Activated CD4-positive, alpha-beta memory T cell treated with anti-CD3 and anti-CD28 coated beads, Interleukin-2, amount 10 ng/mL, durations not matched to agents 7 days and 5 days (primary cell): ENCODE results near the gene LEFTY1. TPM values are rescaled to one million over a fixed set of nuclear protein-coding genes. Genes with fewer than 3 reads are reported as not detected.

Experiments
- CTCF ChIA-PET: fragments of 350-600 bp; sonication (Branson Sonifier 250); formaldehyde crosslinking; loops from one replicate; lab custom pipeline; 2021; ENCODE audit warnings: antibody characterized with exemption, inconsistent platforms; lab: Charles Lee
- POLR2A ChIA-PET: fragments of 350-600 bp; sonication (Branson Sonifier 250); formaldehyde crosslinking; loops from one replicate; lab custom pipeline; 2021; ENCODE audit warnings: antibody characterized with exemption; lab: Charles Lee
- DNase-seq: peaks from one replicate; pipeline ENCODE4 v3.0.0-alpha.2; 2020
- H3K27ac Mint-ChIP-seq: one replicate; pipeline ENCODE4 v1.8.0; 2021; ENCODE audit warnings: mild to moderate bottlenecking, mixed read lengths
- H3K27me3 Mint-ChIP-seq: one replicate; pipeline ENCODE4 v1.8.0; 2021; ENCODE audit warnings: mixed read lengths
- H3K36me3 Mint-ChIP-seq: one replicate; pipeline ENCODE4 v1.8.0; 2021; ENCODE audit warnings: low read depth, mixed read lengths
- H3K4me1 Mint-ChIP-seq: one replicate; pipeline ENCODE4 v1.8.0; 2021; ENCODE audit warnings: mixed read lengths
- H3K4me3 Mint-ChIP-seq: one replicate; pipeline ENCODE4 v1.8.0; 2021; ENCODE audit warnings: mild to moderate bottlenecking, mixed read lengths
- H3K9me3 Mint-ChIP-seq: one replicate; pipeline ENCODE4 v1.8.0; 2021; ENCODE audit warnings: mixed read lengths
- total RNA-seq, 2 experiments: library from RNA; stranded (reverse); gene quantifications; one replicate each; pipeline ENCODE4 v1.2.3, GENCODE V29; 2021

Gene LEFTY1
- total RNA-seq, 2 experiments from 2014 or later = not detected

- CTCF ChIA-PET = interaction anchor here (0.9 to 2.1 kb wide), 4 partner anchors 11 to 46 kb away, joined by 3 to 7 read pairs (median 5); partner anchors contain the start of gene TMEM63A
- peaks cover 71% of the 10 kb centered on the region for H3K36me3 Mint-ChIP-seq
- no peak overlapping the region for H3K4me3 Mint-ChIP-seq
Observed at GRCh38 chr1:225865514-225865913, 23.4 kb downstream of the LEFTY1 start.

GRCh38 chr1:225863167-225863566 lies 25.8 kb downstream of the LEFTY1 start:
- no peaks in the 10 kb centered on the region for H3K27me3 Mint-ChIP-seq
- no peak overlapping the region for H3K4me3 Mint-ChIP-seq
- peaks cover 34% of the 10 kb centered on the region for H3K4me1 Mint-ChIP-seq
- ChIA-PET CTCF (interaction anchor here (0.5 kb wide), 1 partner anchor 103 kb away, joined by 3 read pairs; no protein-coding TSS in a partner anchor), POLR2A (no interaction called here)
- H3K9me3 Mint-ChIP-seq = no peaks in the 10 kb centered on the region
- DNase-seq = no peak
- peaks cover 71% of the 10 kb centered on the region for H3K36me3 Mint-ChIP-seq
- H3K27ac Mint-ChIP-seq = no peak overlapping the region

More at GRCh38 chr1:225865514-225865913, 23.4 kb downstream of the LEFTY1 start:
- DNase-seq = no peak
- H3K27me3 Mint-ChIP-seq = no peaks in the 10 kb centered on the region
- POLR2A ChIA-PET = interaction anchor here (0.6 to 3.1 kb wide), 5 partner anchors 16 to 88 kb away, joined by 3 to 24 read pairs (median 8); partner anchors contain the start of genes SRP9 and TMEM63A
- peak overlapping the region; percentile 50 for H3K27ac Mint-ChIP-seq
- H3K4me1 Mint-ChIP-seq = peaks cover 36% of the 10 kb centered on the region
- no peaks in the 10 kb centered on the region for H3K9me3 Mint-ChIP-seq

- ChIA-PET POLR2A (no interaction called here), CTCF (no interaction called here)
- H3K27ac Mint-ChIP-seq = no peak overlapping the region
- no peaks in the 10 kb centered on the region for H3K27me3 Mint-ChIP-seq
- H3K9me3 Mint-ChIP-seq = no peaks in the 10 kb centered on the region
- DNase-seq = no peak
- H3K4me1 Mint-ChIP-seq = peaks cover 31% of the 10 kb centered on the region
- H3K36me3 Mint-ChIP-seq = peaks cover 70% of the 10 kb centered on the region
- H3K4me3 Mint-ChIP-seq = no peak overlapping the region
Observed at GRCh38 chr1:225862581-225862950, 26.4 kb downstream of the LEFTY1 start.

DNA sequence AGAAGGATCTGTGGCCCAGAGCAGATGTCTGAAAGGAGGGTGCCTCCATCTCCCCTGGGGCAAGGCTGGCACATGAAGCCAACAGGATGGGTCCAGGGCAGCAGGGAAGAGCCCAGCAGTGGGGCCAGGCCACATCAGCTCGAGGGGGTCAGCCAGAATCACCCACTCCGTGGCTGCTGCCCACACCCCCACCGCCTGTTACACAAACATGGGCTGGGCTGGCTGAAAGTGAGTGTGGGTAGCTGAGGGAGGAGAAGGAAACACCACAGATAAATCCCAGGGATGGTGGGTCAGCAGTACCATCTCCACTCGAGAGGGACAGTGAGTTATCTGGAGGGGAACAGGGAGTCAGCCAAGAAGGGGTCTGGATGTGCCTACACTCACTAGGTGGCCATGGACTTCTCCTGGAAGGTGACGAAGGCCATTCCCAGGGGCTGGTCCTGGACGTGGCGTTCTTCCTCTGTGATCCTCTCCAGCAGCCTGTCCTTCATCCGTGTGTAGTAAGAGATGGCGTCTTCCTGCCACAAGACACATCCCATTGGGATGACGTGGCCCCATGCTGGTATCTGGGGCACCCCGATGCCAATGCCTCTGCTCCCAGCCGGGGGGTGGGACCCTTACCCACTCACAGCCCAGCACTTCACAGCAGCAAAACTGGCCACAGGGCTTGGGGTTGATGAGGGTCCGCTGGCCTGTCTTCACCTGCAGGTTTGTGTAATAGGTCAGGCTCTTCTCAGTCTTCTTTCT lies 26.9 kb downstream of the LEFTY1 start:
- no peak overlapping the region for H3K27ac Mint-ChIP-seq
- no peaks in the 10 kb centered on the region for H3K27me3 Mint-ChIP-seq
- POLR2A ChIA-PET = interaction anchor here (0.5 kb wide), 1 partner anchor 49 kb away, joined by 3 read pairs; no protein-coding TSS in a partner anchor
- CTCF ChIA-PET = no interaction called here
- DNase-seq = no peak
- H3K9me3 Mint-ChIP-seq = no peaks in the 10 kb centered on the region
- H3K4me1 Mint-ChIP-seq = peaks cover 25% of the 10 kb centered on the region
- peaks cover 68% of the 10 kb centered on the region for H3K36me3 Mint-ChIP-seq
- no peak overlapping the region for H3K4me3 Mint-ChIP-seq

DNA sequence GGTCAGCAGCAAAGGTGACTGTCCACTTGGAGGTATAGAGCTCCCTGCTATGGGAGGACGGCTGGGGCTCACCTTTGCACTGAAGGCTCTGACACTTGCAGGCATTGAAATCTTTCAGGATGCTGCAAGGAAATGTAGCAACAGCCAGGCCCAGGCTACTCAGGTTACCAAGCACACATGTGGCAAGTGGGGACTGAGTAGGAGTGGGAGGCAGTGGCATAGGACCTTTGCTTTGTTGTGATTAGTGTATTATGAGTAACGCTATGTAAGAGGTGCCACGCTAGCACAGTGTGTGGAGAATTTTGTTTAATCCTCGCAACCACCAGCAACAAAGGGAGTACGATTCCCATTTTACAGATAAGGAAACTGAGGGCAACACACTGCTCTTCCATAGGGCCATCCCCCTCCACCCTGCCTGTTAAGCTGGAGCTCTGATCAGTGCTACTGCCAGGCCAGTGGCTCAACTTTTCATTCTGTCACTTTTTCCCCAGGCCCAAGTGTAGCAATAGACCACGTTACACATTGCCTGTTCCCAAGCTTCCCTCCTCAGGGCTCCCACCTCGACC lies 28.0 kb downstream of the LEFTY1 start:
- DNase-seq = no peak
- ChIA-PET POLR2A (interaction anchor here (0.7 kb wide), 1 partner anchor 50 kb away, joined by 3 read pairs; no protein-coding TSS in a partner anchor), CTCF (interaction anchor here (1.6 kb wide), 1 partner anchor 12 kb away, joined by 4 read pairs; no protein-coding TSS in a partner anchor)
- Mint-ChIP-seq H3K9me3 (no peaks in the 10 kb centered on the region), H3K27ac (no peak overlapping the region), H3K27me3 (no peaks in the 10 kb centered on the region), H3K4me1 (peaks cover 14% of the 10 kb centered on the region), H3K4me3 (no peak overlapping the region), H3K36me3 (peaks cover 65% of the 10 kb centered on the region)

DNA sequence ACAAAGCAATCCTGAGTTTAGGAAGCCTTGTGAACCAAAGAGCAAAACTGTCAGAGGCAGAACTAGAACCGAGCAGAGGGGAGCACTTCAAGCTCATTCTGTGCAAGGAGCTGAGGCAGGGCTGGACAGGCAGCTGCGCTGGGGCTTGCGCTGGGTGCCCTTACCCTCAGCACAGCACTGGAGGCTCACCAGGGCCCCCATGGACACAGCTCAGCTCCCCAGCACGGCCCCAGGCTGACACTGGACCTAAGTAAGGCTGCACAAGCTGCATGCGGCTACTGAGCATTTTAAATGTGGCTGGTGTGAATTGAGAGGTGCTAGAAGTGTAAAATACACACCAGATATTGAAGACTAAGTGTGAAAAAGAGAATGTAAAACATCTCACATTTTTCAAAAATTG lies 28.8 kb downstream of the LEFTY1 start:
- DNase-seq = no peak
- peaks cover 12% of the 10 kb centered on the region for H3K4me1 Mint-ChIP-seq

GRCh38 chr1:225859151-225859550 lies 29.8 kb downstream of the LEFTY1 start:
- peaks cover 69% of the 10 kb centered on the region for H3K36me3 Mint-ChIP-seq
- DNase-seq = no peak
- no peak overlapping the region for H3K27ac Mint-ChIP-seq
- no peaks in the 10 kb centered on the region for H3K9me3 Mint-ChIP-seq
- ChIA-PET POLR2A (interaction anchor here (1.4 kb wide), 1 partner anchor 24 kb away, joined by 3 read pairs; no protein-coding TSS in a partner anchor), CTCF (no interaction called here)
- peaks cover 7% of the 10 kb centered on the region for H3K4me1 Mint-ChIP-seq
- no peaks in the 10 kb centered on the region for H3K27me3 Mint-ChIP-seq
- H3K4me3 Mint-ChIP-seq = no peak overlapping the region

More for the DNA sequence above, 28.8 kb downstream of the LEFTY1 start:
- no peaks in the 10 kb centered on the region for H3K27me3 Mint-ChIP-seq
- H3K27ac Mint-ChIP-seq = no peak overlapping the region
- ChIA-PET POLR2A (interaction anchor here (1.0 to 1.4 kb wide), 2 partner anchors 23 to 64 kb away, joined by 3 to 6 read pairs; partner anchors contain the start of gene PYCR2), CTCF (interaction anchor here (0.9 to 1.6 kb wide), 2 partner anchors 11 to 23 kb away, joined by 3 to 4 read pairs; no protein-coding TSS in a partner anchor)
- H3K36me3 Mint-ChIP-seq = peaks cover 64% of the 10 kb centered on the region
- no peaks in the 10 kb centered on the region for H3K9me3 Mint-ChIP-seq
- no peak overlapping the region for H3K4me3 Mint-ChIP-seq

GRCh38 chr1:225857256-225857655 lies 31.7 kb downstream of the LEFTY1 start:
- CTCF ChIA-PET = interaction anchor here (1.3 to 1.7 kb wide), 2 partner anchors 17 to 54 kb away, joined by 3 to 6 read pairs; no protein-coding TSS in a partner anchor
- H3K4me1 Mint-ChIP-seq = peaks cover 10% of the 10 kb centered on the region

DNA sequence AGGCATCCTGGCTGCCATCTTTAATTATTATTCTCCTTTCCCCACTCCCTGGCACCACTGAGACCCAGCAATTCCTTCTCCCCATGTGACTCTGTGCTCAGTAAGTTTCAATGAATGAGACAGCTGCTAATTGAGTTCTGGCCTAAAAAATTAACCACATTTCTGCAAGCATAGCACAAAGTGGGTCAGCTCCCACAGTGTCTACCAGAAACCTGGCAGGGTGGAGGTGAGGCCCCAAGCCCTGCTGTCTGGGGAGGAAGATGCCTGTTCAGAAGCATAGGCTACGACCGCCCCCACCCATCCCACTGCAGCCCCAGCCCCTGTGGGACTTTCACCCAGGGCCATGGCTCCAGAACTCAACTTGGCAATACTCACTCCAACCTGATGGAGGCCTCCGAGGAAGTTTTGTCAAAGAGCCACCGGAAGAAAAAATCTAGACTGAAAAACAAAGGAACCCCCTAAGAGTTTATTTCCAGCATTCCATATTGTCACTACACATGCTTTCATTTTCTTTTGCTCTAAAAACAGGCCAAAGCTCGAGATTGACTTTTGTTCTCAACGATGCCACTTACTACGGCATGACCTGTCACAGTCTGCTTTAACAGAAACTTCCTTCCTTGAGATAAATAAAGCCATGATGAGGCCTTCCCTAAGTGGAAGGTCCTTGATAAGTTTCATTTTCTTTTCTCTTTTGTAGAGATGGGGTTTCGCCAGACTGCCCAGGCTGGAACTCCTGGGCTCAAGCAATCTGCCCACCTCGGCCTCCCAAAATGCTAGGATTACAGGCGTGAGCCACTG lies 33.2 kb downstream of the LEFTY1 start:
- Mint-ChIP-seq H3K27me3 (no peaks in the 10 kb centered on the region), H3K4me1 (peaks cover 14% of the 10 kb centered on the region), H3K4me3 (peak overlapping the region; percentile 3), H3K9me3 (no peaks in the 10 kb centered on the region), H3K27ac (no peak overlapping the region), H3K36me3 (peaks cover 72% of the 10 kb centered on the region)
- ChIA-PET CTCF (interaction anchor here (0.6 to 1.3 kb wide), 3 partner anchors 55 to 302 kb away, joined by 3 to 5 read pairs (median 3); no protein-coding TSS in a partner anchor), POLR2A (interaction anchor here (1.1 to 1.6 kb wide), 2 partner anchors 26 to 78 kb away, joined by 4 to 6 read pairs; partner anchors contain the start of genes SRP9 and TMEM63A)
- no peak for DNase-seq

More at GRCh38 chr1:225857256-225857655, 31.7 kb downstream of the LEFTY1 start:
- H3K36me3 Mint-ChIP-seq = peaks cover 73% of the 10 kb centered on the region
- DNase-seq = no peak
- POLR2A ChIA-PET = interaction anchor here (1.4 to 1.5 kb wide), 2 partner anchors 17 to 26 kb away, joined by 3 to 5 read pairs; partner anchors contain the start of gene TMEM63A
- H3K9me3 Mint-ChIP-seq = no peaks in the 10 kb centered on the region
- no peak overlapping the region for H3K27ac Mint-ChIP-seq
- H3K27me3 Mint-ChIP-seq = no peaks in the 10 kb centered on the region
- no peak overlapping the region for H3K4me3 Mint-ChIP-seq

DNA sequence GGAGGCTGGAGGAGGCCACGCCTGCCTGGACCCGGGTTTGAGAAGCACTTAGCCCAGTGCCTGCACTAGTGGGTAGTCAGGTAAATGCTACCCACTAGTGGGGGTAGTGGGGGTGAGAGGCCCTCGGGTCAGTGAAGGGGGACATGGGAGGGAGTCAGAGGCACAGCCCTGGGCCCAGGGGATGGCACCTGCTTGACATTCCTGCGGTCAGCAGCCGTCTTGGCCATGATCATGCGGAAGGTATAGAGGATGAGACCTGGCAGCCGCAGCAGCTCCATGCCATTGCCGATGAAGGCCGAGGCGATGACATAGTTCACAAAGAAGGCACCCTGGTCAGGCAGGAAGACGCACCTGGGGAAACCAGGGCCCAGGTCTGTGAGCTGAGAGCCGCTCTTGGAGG lies 35.5 kb downstream of the LEFTY1 start:
- Mint-ChIP-seq H3K4me3 (no peak overlapping the region), H3K27me3 (no peaks in the 10 kb centered on the region), H3K4me1 (peaks cover 29% of the 10 kb centered on the region), H3K36me3 (peaks cover 77% of the 10 kb centered on the region), H3K27ac (no peak overlapping the region), H3K9me3 (no peaks in the 10 kb centered on the region)
- DNase-seq = no peak
- ChIA-PET CTCF (no interaction called here), POLR2A (no interaction called here)

GRCh38 chr1:225852413-225853124 lies 36.4 kb downstream of the LEFTY1 start:
- ChIA-PET CTCF (no interaction called here), POLR2A (interaction anchor here (1.2 kb wide), 1 partner anchor 27 kb away, joined by 4 read pairs; no protein-coding TSS in a partner anchor)
- Mint-ChIP-seq H3K36me3 (peaks cover 77% of the 10 kb centered on the region), H3K27me3 (no peaks in the 10 kb centered on the region), H3K27ac (no peak overlapping the region), H3K4me3 (no peak overlapping the region), H3K9me3 (no peaks in the 10 kb centered on the region), H3K4me1 (peaks cover 34% of the 10 kb centered on the region)
- no peak for DNase-seq
